Astrocyte (in vitro differentiated cells and primary cell): ENCODE data around the gene CENPX.

Experiments used
- EZH2 ChIP-seq: IDR thresholded peaks from 2 replicates; pipeline ENCODE4 v1.6.1; 2012; ENCODE audit warnings: mild to moderate bottlenecking, low read length, inconsistent platforms; ENCODE audit not compliant: insufficient read depth
- TF ChIP-seq, protein P1 (sequence below): IDR thresholded peaks from 2 replicates; pipeline ENCODE4 v1.5.1; 2011; ENCODE audit warnings: low read depth, mild to moderate bottlenecking, inconsistent platforms, low read length, moderate library complexity; ENCODE audit not compliant: insufficient read depth

DNA sequence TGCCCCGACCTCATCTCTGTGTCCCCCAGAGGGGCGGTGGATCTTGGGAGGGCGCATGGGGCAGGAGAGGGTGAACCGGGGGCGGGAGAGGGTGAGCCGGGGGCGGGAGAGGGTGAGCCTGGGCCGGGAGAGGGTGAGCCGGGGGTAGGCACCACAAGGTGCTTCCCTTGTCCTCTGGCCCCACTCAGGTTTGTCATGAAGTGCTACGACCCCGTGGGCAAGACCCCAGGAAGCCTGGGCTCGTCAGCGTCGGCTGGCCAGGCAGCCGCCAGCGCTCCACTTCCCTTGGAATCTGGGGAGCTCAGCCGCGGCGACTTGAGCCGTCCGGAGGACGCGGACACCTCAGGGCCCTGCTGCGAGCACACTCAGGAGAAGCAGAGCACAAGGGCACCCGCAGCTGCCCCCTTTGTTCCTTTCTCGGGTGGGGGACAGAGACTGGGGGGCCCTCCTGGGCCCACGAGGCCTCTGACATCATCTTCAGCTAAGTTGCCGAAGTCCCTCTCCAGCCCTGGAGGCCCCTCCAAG, 26.4 kb downstream of the CENPX start:
- TF ChIP-seq, protein P1, sequence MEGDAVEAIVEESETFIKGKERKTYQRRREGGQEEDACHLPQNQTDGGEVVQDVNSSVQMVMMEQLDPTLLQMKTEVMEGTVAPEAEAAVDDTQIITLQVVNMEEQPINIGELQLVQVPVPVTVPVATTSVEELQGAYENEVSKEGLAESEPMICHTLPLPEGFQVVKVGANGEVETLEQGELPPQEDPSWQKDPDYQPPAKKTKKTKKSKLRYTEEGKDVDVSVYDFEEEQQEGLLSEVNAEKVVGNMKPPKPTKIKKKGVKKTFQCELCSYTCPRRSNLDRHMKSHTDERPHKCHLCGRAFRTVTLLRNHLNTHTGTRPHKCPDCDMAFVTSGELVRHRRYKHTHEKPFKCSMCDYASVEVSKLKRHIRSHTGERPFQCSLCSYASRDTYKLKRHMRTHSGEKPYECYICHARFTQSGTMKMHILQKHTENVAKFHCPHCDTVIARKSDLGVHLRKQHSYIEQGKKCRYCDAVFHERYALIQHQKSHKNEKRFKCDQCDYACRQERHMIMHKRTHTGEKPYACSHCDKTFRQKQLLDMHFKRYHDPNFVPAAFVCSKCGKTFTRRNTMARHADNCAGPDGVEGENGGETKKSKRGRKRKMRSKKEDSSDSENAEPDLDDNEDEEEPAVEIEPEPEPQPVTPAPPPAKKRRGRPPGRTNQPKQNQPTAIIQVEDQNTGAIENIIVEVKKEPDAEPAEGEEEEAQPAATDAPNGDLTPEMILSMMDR: no peak
- no peak for TF ChIP-seq EZH2
